ENCODE data around the gene MICAL2. TPM values are rescaled to one million over a fixed set of nuclear protein-coding genes. Genes with fewer than 3 reads are reported as not detected.

The MICAL2 gene
- total and polyA plus RNA-seq, 2 of the 8 experiments (the other 6 are each of a cell fraction or from before 2014, with no cell fraction given) = 1.3 to 4.1 TPM

- Histone ChIP-seq H3K23me2 (ENCODE audit: low read depth, low read length) (no peaks in the 10 kb centered on the region), H3K23ac (ENCODE audit: insufficient read length) (no peak overlapping the region), H2BK12ac (ENCODE audit: low read depth, low read length) (no peak overlapping the region), H2BK120ac (replicated peaks; ENCODE audit: low read depth, low read length) (no peak overlapping the region), H3K27ac (ENCODE audit: low read depth, low read length) (no peak overlapping the region), H3K36me3 (ENCODE audit: control insufficient read depth in 2 of 4, insufficient read depth in 4 of 4, low read length in 3 of 4) (no peaks in the 10 kb centered on the region), H3K4ac (replicated peaks; ENCODE audit: insufficient read length, low read depth, low read length) (no peak overlapping the region), H2AFZ (ENCODE audit: low read length) (no peak overlapping the region), H4K5ac (ENCODE audit: insufficient read length, low read depth, low read length) (no peak overlapping the region), H2BK5ac (ENCODE audit: low read depth, low read length) (no peak overlapping the region), H3K4me3 (ENCODE audit: extremely low read depth in 1 of 4, insufficient read depth in 2 of 4, low read depth in 3 of 4, low read length in 4 of 4) (no peak overlapping the region), H3K56ac (replicated peaks; ENCODE audit: insufficient read length, low read depth, low read length) (no peak overlapping the region), H3K18ac (ENCODE audit: extremely low read depth, low read length) (no peak overlapping the region), H2AK5ac (ENCODE audit: low read depth, low read length) (no peak overlapping the region), H2BK20ac (ENCODE audit: low read length) (no peak overlapping the region), H4K91ac (replicated peaks; ENCODE audit: insufficient read length, low read length) (no peak overlapping the region), H3K4me1 (replicated peaks in 1 of 4; ENCODE audit: control insufficient read depth in 3 of 4, insufficient read depth in 4 of 4, low read length in 3 of 4) (no peaks in the 10 kb centered on the region), H3K4me2 (ENCODE audit: insufficient read depth in 1 of 2, low read depth in 2 of 2, low read length in 2 of 2) (no peak overlapping the region), H3K79me2 (ENCODE audit: control insufficient read depth in 1 of 2, insufficient read depth in 2 of 2, low read length in 2 of 2) (no peaks in the 10 kb centered on the region), H3K79me1 (ENCODE audit: low read depth, low read length) (no peaks in the 10 kb centered on the region), H2BK15ac (ENCODE audit: low read length) (no peak overlapping the region), H3K14ac (ENCODE audit: insufficient read length) (no peak overlapping the region), H3K9ac (replicated peaks in 1 of 4; ENCODE audit: extremely low read depth in 1 of 4, low read depth in 3 of 4, low read length in 3 of 4) (no peak overlapping the region), H4K8ac (ENCODE audit: extremely low read depth, insufficient read depth, low read length) (no peak overlapping the region), H3K9me3 (ENCODE audit: insufficient read depth in 2 of 2, low read depth in 1 of 2, low read length in 1 of 2) (no peaks in the 10 kb centered on the region), H3K27me3 (replicated peaks in 1 of 4; ENCODE audit: control insufficient read depth in 3 of 4, extremely low read depth in 1 of 4, insufficient read depth in 3 of 4, low read length in 3 of 4) (no peaks in the 10 kb centered on the region), H4K20me1 (replicated peaks in 1 of 2; ENCODE audit: control insufficient read depth in 1 of 2, insufficient read depth in 2 of 2, low read length in 2 of 2) (no peaks in the 10 kb centered on the region)
- ChIA-PET POLR2A (ENCODE audit: partially characterized antibody) (no interaction called here), CTCF (ENCODE audit: partially characterized antibody) (interaction anchor here (1.0 to 2.0 kb wide), 3 partner anchors 19 to 33 kb away, joined by 3 to 4 read pairs (median 4); no protein-coding TSS in a partner anchor)
- TF ChIP-seq CTCF (IDR thresholded peaks at IDR 0.05; ENCODE audit: control extremely low read depth in 1 of 3, insufficient read depth in 1 of 3, low read depth in 1 of 3, low read length in 3 of 3) = no peak
- FAIRE-seq (no peak), DNase-seq (ENCODE audit: low read depth in 1 of 2, low spot score in 2 of 2) (no peak)
- WGBS, 2 experiments (ENCODE audit: extremely low coverage in 1 of 2, insufficient coverage in 1 of 2, insufficient read length in 1 of 2, insufficient replicate concordance in 2 of 2, low coverage in 1 of 2, low lambda C conversion rate in 2 of 2, missing lambda C conversion rate in 1 of 2) = 82% methylated on average over 1 of the region's 1 CpG; no CpG with 5 or more reads in 1 of the 2 experiments
Observed at GRCh38 chr11:12204506-12204905, 94.1 kb downstream of the MICAL2 start.

Data from H1 (cell line).